ENCODE results near the gene FOXJ2.
"Not testable (repeated sequence)": the region's sequence is repeated elsewhere in the genome, so short reads cannot be mapped to it uniquely, and the experiment has no call there.

Gene FOXJ2

GRCh38 chr12:8032242-8033152 lies at the start of gene FOXJ2:
Gene FOXJ2 (plus strand): TSS chr12:8032716. CDS start chr12:8039833, 7,117 bp downstream.
- peak; percentile 77 to 78 for DNase-seq

- not testable (repeated sequence) for DNase-seq
These were observed 49.5 kb upstream of the FOXJ2 start for GRCh38 chr12:7983019-7983418.

GRCh38 chr12:7983460-7983859 lies 49.1 kb upstream of the FOXJ2 start:
- not testable (repeated sequence) for DNase-seq

GRCh38 chr12:7984900-7985299 lies 47.6 kb upstream of the FOXJ2 start:
- no peak for DNase-seq

GRCh38 chr12:7985802-7986418 lies 46.6 kb upstream of the FOXJ2 start:
- DNase-seq: no peak

DNA sequence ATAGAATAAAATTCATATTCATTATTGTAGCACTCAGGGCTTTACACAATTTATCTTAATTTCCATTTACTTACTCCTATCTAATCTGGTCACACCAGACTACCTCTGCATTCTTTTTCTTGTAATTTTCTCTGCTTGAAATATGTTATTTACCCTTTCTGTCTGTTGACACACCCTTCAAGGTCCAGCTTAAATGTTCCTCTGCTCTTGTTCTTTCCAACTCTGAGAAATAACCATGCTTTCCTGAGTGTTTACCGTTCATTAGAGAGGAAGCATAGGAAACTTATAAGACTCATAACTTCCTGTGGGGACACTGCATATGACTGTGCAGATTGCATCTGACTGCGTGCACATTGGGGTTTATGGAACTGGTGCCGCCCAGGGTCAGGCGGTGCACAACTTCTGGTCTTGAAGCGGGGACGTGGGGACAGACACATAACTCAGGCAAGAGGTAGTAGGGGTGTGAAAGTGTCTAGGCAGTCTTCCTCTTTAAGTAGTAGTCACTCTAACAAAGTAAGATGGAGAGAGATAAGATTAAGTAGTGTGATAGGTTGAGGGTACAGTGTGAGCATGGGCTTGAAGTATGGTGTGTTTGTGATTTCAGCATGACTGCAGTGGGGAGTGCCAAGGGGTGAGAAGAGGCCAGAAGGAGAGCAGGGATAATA lies 42.6 kb upstream of the FOXJ2 start:
- DNase-seq: peak; percentile 63 to 70

DNA sequence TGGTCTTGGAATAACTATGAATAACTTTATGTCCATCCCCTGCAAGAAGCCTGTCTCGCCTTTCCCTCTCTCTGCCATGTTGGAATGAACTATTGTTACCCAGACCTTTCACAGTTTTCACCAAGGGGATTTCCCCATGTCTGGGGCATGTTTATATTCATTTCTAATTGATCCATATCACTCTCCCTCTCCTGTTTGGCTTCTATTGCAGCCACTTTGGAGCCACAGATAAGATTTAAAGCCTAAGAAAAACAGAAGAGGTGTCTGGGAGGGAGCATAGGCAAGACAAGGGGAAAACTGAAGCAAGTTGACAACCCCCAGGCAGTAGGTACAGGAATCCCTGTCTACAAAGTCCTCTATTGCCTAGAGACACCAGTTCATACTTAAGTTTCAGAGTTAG lies 41.0 kb upstream of the FOXJ2 start:
- no peak for DNase-seq

DNA sequence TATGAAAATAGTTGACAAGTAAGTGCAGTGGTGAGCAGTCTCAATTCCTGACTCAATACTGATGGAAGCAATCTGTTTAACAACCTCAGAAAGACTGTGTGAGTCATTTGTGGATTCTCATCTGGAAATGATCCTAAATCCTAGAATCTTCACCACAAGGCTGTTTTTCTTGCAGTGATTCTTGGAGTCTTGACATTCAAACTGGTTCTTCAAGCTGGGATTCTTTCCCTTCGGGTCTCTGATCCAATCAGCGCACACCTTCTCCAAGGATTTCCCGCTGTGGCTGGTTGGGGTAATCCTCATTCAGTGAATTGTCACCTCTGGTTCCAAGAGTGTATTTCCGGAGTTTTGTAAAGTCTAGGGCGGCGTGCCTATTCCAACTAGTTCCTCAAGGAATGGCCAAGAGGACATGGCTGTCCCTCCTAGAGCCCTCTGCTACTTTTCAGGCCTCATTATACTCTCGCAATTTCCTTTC lies 37.7 kb upstream of the FOXJ2 start:
- no peak for DNase-seq

GRCh38 chr12:7995266-7995963 lies 37.1 kb upstream of the FOXJ2 start:
- DNase-seq: peak; percentile 88 to 93

- not testable (repeated sequence) for DNase-seq
These were observed 31.7 kb upstream of the FOXJ2 start for GRCh38 chr12:8000827-8001226.

DNA sequence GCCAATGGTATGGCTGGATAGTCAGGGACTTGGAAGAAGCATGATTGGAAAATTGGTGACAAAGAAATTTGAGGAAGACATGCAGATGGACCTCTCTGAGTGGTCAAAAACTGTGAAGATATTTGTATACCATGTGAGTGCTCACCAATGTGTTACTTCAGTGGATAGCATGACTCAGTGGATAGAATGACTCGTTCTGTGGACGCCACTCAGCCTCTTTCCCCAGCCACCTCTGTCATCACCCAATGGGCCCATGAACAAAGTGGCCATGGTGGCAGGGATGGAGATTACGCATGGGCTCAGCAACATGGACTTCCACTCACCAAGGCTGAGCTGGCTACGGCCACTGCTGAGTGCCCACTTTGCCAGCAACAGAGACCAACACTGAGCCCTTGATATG lies 31.0 kb upstream of the FOXJ2 start:
- not testable (repeated sequence) for DNase-seq

GRCh38 chr12:8004897-8005296 lies 27.6 kb upstream of the FOXJ2 start:
- DNase-seq: not testable (repeated sequence)

- no peak for DNase-seq
These were observed 21.2 kb upstream of the FOXJ2 start for GRCh38 chr12:8011331-8011730.

- DNase-seq: no peak
These were observed 19.7 kb upstream of the FOXJ2 start for GRCh38 chr12:8012651-8013309.

- DNase-seq: no peak
These were observed 17.7 kb upstream of the FOXJ2 start for GRCh38 chr12:8014836-8015235.

DNA sequence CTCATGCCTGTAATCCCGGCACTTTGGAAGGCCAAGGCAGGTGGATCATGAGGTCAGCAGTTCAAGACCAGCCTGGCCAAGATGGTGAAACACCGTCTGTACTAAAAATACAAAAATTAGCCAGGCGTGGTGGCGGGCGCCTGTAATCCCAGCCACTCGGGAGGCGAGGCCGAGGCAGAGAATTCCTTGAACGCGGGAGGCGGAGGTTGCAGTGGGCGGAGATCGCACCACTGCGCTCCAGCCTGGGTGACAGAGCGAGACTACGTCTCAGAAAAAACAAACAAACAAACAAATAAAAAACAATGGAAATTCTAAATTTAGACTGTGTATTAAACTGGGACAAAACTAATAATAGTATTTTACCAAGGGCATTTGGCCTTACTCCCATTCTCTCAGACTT lies 14.3 kb upstream of the FOXJ2 start:
- DNase-seq: not testable (repeated sequence)

DNA sequence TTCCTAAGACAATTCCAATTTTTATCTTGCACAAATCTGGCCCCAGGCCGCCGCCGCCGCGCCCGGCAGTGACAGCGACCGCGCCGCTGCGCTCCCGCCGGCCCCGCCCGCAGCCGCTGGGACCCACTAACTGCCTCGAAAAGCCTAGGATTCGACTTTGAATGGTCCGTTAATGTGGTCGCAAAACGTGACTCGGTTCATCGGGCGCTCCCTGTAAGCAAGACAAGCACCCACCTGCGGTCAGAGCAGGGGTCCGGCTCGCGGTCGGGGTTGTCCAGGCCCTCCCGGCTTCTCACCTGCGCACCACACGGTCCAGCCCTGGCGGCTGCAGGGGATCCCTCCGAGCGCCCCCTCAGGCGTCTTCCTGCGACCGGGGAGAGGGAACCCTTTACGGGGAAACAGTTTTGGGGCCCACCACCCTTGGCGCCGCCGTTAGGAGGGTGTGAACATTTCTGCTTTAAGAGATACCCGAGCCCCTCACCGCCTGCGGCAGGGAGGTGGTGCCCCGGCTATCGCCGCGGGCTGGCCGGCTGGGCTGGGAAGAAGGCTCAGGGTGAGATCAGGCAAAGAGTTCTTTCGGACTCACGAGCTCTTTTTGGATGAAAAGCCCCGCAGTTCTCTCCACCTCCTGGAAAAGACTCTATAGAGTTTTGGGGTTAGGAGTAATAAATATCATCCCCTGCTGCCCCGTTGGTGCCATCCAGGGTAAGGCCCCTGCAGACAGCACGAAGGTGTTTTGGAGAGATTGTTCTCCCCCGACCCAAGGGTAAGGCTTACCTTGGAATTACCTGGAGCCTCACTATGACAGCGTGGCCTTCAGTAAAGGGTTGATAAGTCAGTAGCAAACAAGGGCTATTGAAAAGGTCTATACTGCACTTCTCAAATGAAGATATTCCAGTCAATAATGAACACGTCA lies 13.6 kb upstream of the FOXJ2 start:
- DNase-seq: no peak

DNA sequence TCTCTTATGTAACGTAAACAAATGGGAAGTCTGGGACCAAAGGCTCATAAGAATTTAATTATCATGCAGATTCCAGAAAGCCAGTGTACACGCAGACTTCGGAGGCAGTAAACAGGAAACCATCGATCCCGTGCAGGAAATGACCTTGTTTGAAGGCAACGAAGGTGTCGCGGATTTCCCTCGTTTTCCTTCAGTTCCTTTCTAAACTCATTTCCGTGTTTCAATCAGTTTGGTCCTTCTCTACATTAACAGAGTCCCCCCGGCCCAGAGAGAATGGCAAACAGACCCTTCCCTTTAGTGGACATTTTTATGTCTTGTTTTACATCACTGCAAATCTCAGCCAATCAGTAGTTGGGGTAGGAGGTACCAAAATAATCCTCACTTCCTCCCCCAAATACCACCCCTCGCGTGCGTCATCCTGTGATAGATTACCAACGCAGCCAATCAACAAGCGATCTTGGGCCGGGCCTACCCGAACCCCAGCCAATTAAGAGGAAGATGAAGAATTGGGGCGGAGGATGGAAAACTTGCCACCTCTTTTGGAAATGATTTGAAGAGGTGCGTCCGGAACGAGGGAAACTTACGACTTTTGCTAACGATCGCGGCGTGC lies 6.1 kb upstream of the FOXJ2 start:
- peak; percentile 96 to 97 for DNase-seq

DNA sequence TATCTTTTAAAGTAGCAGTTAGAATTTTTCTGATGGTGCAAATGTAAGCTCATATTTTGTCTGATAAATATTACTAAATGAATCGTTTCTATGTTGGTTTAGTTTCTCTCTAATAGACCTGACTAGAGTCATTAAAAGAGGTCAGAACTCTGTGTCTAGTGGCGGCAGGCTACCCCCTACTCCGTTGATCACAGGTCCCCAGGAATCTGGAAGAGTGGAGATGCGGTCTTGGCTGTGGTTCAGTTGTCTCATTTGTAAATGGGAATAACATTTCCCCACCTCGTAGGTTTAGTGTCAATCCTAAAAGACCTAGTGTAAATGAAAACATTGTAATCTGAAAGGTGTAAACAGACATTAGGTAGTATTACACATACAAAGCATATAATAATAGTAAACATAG lies 4.7 kb upstream of the FOXJ2 start:
- no peak for DNase-seq

DNA sequence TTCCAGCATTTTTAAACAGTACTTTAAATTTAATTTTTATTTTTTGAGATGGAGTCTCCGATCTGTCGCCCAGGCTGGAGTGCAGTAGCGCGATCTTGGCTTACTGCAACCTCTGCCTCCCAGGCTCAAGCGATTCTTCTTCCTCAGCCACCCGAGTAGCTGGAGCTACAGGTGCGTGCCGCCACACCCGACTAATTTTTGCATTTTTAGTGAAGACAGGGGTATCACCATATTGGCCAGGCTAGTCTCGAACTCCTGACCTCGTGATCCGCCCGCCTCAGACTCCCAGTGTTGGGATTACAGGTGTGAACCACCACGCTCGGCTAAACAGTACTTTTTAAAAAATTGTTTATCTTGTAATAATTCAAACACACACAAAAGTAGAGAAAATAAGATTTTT lies 4.2 kb upstream of the FOXJ2 start:
- DNase-seq: no peak

DNA sequence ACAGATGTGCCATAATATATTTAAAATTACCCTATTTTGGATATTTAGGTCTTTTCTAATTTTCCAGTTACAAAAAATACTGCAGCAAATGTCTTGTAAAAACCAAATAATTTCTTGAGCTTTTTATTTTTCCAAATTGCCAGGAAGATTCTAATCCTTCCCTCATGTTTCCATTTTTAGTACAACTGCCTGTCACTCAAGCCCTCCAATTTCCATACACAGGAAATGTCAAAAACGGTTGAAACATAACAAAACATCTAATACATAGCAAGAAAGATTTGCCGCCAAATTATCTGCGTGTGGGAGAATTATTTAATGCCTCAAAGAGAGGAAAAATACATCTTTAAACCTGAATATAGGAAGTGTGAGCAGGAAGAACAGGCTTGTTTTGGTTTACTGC lies 2.3 kb upstream of the FOXJ2 start:
- DNase-seq: no peak
